ENCODE data around the gene DDX4.
"Not testable (repeated sequence)": the region's sequence is repeated elsewhere in the genome, so short reads cannot be mapped to it uniquely, and the experiment has no call there.

Gene DDX4

GRCh38 chr5:55737793-55738192 lies at the start of gene DDX4:
DDX4 (plus strand) TSS chr5:55738061; CDS start chr5:55738964, 903 bp downstream.
- no peak for DNase-seq (ENCODE audit: low read depth in 3 of 3)

- DNase-seq (ENCODE audit: low read depth in 3 of 3) = no peak
These were observed 46.4 kb upstream of the DDX4 start for GRCh38 chr5:55691265-55692105.

GRCh38 chr5:55692106-55692417 lies 45.8 kb upstream of the DDX4 start:
- no peak for DNase-seq (ENCODE audit: low read depth in 3 of 3)

GRCh38 chr5:55692509-55692908 lies 45.4 kb upstream of the DDX4 start:
- DNase-seq (ENCODE audit: low read depth in 3 of 3) = no peak

GRCh38 chr5:55694152-55694830 lies 43.6 kb upstream of the DDX4 start:
- DNase-seq (ENCODE audit: low read depth in 3 of 3) = no peak

- DNase-seq (ENCODE audit: low read depth in 3 of 3) = not testable (repeated sequence)
These were observed 41.2 kb upstream of the DDX4 start for GRCh38 chr5:55696704-55697103.

- no peak for DNase-seq (ENCODE audit: low read depth in 3 of 3)
These were observed 38.7 kb upstream of the DDX4 start for GRCh38 chr5:55699041-55699688.

- no peak for DNase-seq (ENCODE audit: low read depth in 3 of 3)
These were observed 37.1 kb upstream of the DDX4 start for GRCh38 chr5:55700745-55701144.

GRCh38 chr5:55701462-55702103 lies 36.3 kb upstream of the DDX4 start:
- DNase-seq (ENCODE audit: low read depth in 3 of 3) = no peak

GRCh38 chr5:55702598-55703345 lies 35.1 kb upstream of the DDX4 start:
- no peak for DNase-seq (ENCODE audit: low read depth in 3 of 3)

GRCh38 chr5:55706230-55706629 lies 31.6 kb upstream of the DDX4 start:
- DNase-seq (ENCODE audit: low read depth in 3 of 3) = no peak

GRCh38 chr5:55708732-55709131 lies 29.1 kb upstream of the DDX4 start:
- no peak for DNase-seq (ENCODE audit: low read depth in 3 of 3)

GRCh38 chr5:55711507-55712022 lies 26.3 kb upstream of the DDX4 start:
- no peak for DNase-seq (ENCODE audit: low read depth in 3 of 3)

- DNase-seq (ENCODE audit: low read depth in 3 of 3) = peak; percentile 85 to 92 (median 86)
These were observed 25.6 kb upstream of the DDX4 start, which contains the start of gene SLC38A9 for GRCh38 chr5:55712023-55712859. SLC38A9 (minus strand) TSS chr5:55712324; CDS start chr5:55697958, 14,366 bp downstream.

- DNase-seq (ENCODE audit: low read depth in 3 of 3) = no peak
These were observed 24.0 kb upstream of the DDX4 start for GRCh38 chr5:55713871-55714270.

- no peak for DNase-seq (ENCODE audit: low read depth in 3 of 3)
These were observed 23.5 kb upstream of the DDX4 start for GRCh38 chr5:55714339-55714738.

GRCh38 chr5:55714749-55715148 lies 23.1 kb upstream of the DDX4 start:
- DNase-seq (ENCODE audit: low read depth in 3 of 3) = no peak

- DNase-seq (ENCODE audit: low read depth in 3 of 3) = no peak
These were observed 22.3 kb upstream of the DDX4 start for GRCh38 chr5:55715519-55716078.

GRCh38 chr5:55719026-55719425 lies 18.8 kb upstream of the DDX4 start:
- not testable (repeated sequence) for DNase-seq (ENCODE audit: low read depth in 3 of 3)

- no peak for DNase-seq (ENCODE audit: low read depth in 3 of 3)
These were observed 17.6 kb upstream of the DDX4 start for GRCh38 chr5:55720188-55720703.

Measured in stimulated activated CD4-positive, alpha-beta T cell treated with anti-CD3 and anti-CD28 coated beads, TNF-alpha, amount 100 ng/mL, for 48 hours (primary cell).